Cardiac muscle cell (in vitro differentiated cells and primary cell): Measurements from ENCODE around the gene SYTL2. TPM values are rescaled to one million over a fixed set of nuclear protein-coding genes. Genes with fewer than 3 reads are reported as not detected.

Experiments used
- DNase-seq, 2 donors: peaks; one replicate each; pipeline versions ENCODE4 v3.0.0 to v3.0.0-alpha.2; 2010 to 2017; ENCODE audit warnings: low read depth in 1 of 2, low spot score in 1 of 2
- H3K27ac ChIP-seq: fragments of 200-600 bp; sonication (generic); 2 replicates; pipeline ENCODE4 v1.5.1; 2016
- H3K27me3 ChIP-seq: fragments of 200-600 bp; sonication (generic); 2 replicates; pipeline ENCODE4 v1.6.0; 2016; ENCODE audit warnings: control low read depth
- H3K36me3 ChIP-seq: fragments of 200-600 bp; sonication (generic); 2 replicates; pipeline ENCODE4 v1.5.1; 2016; ENCODE audit warnings: control low read depth
- H3K4me1 ChIP-seq: fragments of 200-600 bp; sonication (generic); 2 replicates; pipeline ENCODE4 v1.8.1; 2017; ENCODE audit warnings: low read depth, mild to moderate bottlenecking, mixed run types
- H3K4me3 ChIP-seq: fragments of 200-600 bp; sonication (generic); 2 replicates; pipeline ENCODE4 v1.5.1; 2016; ENCODE audit warnings: mild to moderate bottlenecking
- H3K9me3 ChIP-seq: fragments of 200-600 bp; sonication (generic); 2 replicates; pipeline ENCODE4 v1.5.1; 2017; ENCODE audit warnings: low read depth, mild to moderate bottlenecking, control low read depth
- CTCF ChIP-seq: IDR thresholded peaks from 2 replicates; pipeline ENCODE4 v1.5.1; 2012; ENCODE audit warnings: low read depth, mild to moderate bottlenecking, low read length
- polyA plus RNA-seq: library from polyadenylated mRNA; unstranded; fragments of >200 nt; fragmentation: Nextera tagmentation; extraction: Ambion mirVana; gene quantifications from 2 replicates; pipeline ENCODE4 v1.2.1, GENCODE V29; 2016
- total RNA-seq: library from RNA; depleted of rRNA; stranded (reverse); fragments of >200 nt; gene quantifications from 2 replicates; pipeline ENCODE4 v1.2.3, GENCODE V29; 2016

Gene SYTL2
- total and polyA plus RNA-seq, 2 experiments from 2014 or later, result 1.7 to 4.1 TPM

GRCh38 chr11:85767246-85767945, 43.5 kb downstream of the SYTL2 start:
- TF ChIP-seq CTCF, result no peak
- Histone ChIP-seq H3K27me3 (no peaks in the 10 kb centered on the region), H3K36me3 (no peaks in the 10 kb centered on the region), H3K4me1 (peaks cover 3% of the 10 kb centered on the region), H3K4me3 (no peak overlapping the region), H3K27ac (no peak overlapping the region), H3K9me3 (no peaks in the 10 kb centered on the region)
- no peak for DNase-seq

GRCh38 chr11:85766721-85767161, 44.2 kb downstream of the SYTL2 start:
- H3K4me3 ChIP-seq, result no peak overlapping the region
- DNase-seq, result no peak
- no peaks in the 10 kb centered on the region for H3K27me3 ChIP-seq
- no peaks in the 10 kb centered on the region for H3K9me3 ChIP-seq
- no peak overlapping the region for H3K27ac ChIP-seq
- H3K36me3 ChIP-seq, result no peaks in the 10 kb centered on the region
- H3K4me1 ChIP-seq, result no peaks in the 10 kb centered on the region
- TF ChIP-seq CTCF, result no peak

- no peaks in the 10 kb centered on the region for H3K36me3 ChIP-seq
- no peak overlapping the region for H3K4me3 ChIP-seq
- TF ChIP-seq CTCF, result no peak
- H3K27ac ChIP-seq, result no peak overlapping the region
- H3K4me1 ChIP-seq, result no peaks in the 10 kb centered on the region
- H3K27me3 ChIP-seq, result no peaks in the 10 kb centered on the region
- no peak for DNase-seq
- no peaks in the 10 kb centered on the region for H3K9me3 ChIP-seq
Measured at GRCh38 chr11:85764796-85765195, 46.1 kb downstream of the SYTL2 start.

- Histone ChIP-seq H3K27ac (no peak overlapping the region), H3K9me3 (no peaks in the 10 kb centered on the region), H3K4me3 (no peak overlapping the region), H3K27me3 (no peaks in the 10 kb centered on the region), H3K36me3 (no peaks in the 10 kb centered on the region), H3K4me1 (no peaks in the 10 kb centered on the region)
- TF ChIP-seq CTCF, result no peak
- no peak for DNase-seq
Measured at GRCh38 chr11:85762226-85762625, 48.7 kb downstream of the SYTL2 start.

- Histone ChIP-seq H3K27me3 (no peaks in the 10 kb centered on the region), H3K4me3 (no peak overlapping the region), H3K9me3 (no peaks in the 10 kb centered on the region), H3K36me3 (no peaks in the 10 kb centered on the region), H3K27ac (no peak overlapping the region), H3K4me1 (peaks cover 7% of the 10 kb centered on the region)
- TF ChIP-seq CTCF, result no peak
- DNase-seq, result peak in 1 of 2 donors; percentile 72
Measured at GRCh38 chr11:85759915-85760314, 51.0 kb downstream of the SYTL2 start.
